ENCODE measurements around the gene DUSP16. TPM values are rescaled to one million over a fixed set of nuclear protein-coding genes. Genes with fewer than 3 reads are reported as not detected.

The DUSP16 gene
- total RNA-seq, 4 donors from 2014 or later, result 16.2 to 23.2 (median 19.1) TPM

GRCh38 chr12:12499909-12500604 lies 62.6 kb downstream of the DUSP16 start:
- 88 to 92% methylated on average over 5 of the region's 5 CpGs for WGBS, 2 donors
- peaks cover 0 to 3% (median 0%) of the 10 kb centered on the region in 3 donors for H3K36me3 ChIP-seq
- no peak overlapping the region for H3K4me3 ChIP-seq
- no peaks in the 10 kb centered on the region for H3K27me3 ChIP-seq
- no peaks in the 10 kb centered on the region for H3K9me3 ChIP-seq
- TF ChIP-seq POLR2A (IDR thresholded peaks at IDR 0.05) (no peak), EP300 (IDR thresholded peaks at IDR 0.05) (no peak), CTCF (IDR thresholded peaks at IDR 0.05) (no peak)
- H3K27ac ChIP-seq, result no peak overlapping the region
- H3K4me1 ChIP-seq, result peaks cover 0 to 23% (median 0%) of the 10 kb centered on the region in 4 donors
- DNase-seq (ENCODE audit: low spot score in 2 of 2), result no peak

GRCh38 chr12:12498210-12498609 lies 64.5 kb downstream of the DUSP16 start:
- no peaks in the 10 kb centered on the region for H3K9me3 ChIP-seq
- no peak overlapping the region for H3K4me3 ChIP-seq
- no peak overlapping the region for H3K27ac ChIP-seq
- 90 to 95% methylated on average over 4 of the region's 4 CpGs for WGBS, 2 donors
- DNase-seq (ENCODE audit: low spot score in 2 of 2), result no peak
- peaks cover 0 to 3% (median 2%) of the 10 kb centered on the region in 3 donors for H3K36me3 ChIP-seq
- TF ChIP-seq CTCF (IDR thresholded peaks at IDR 0.05) (no peak), EP300 (IDR thresholded peaks at IDR 0.05) (no peak), POLR2A (IDR thresholded peaks at IDR 0.05) (no peak)
- H3K27me3 ChIP-seq, result no peaks in the 10 kb centered on the region
- H3K4me1 ChIP-seq, result peaks cover 0 to 25% (median 0%) of the 10 kb centered on the region in 4 donors

- WGBS, 2 donors, result 93 to 100% methylated on average over 1 of the region's 1 CpG
- H3K27ac ChIP-seq, result peak overlapping the region in 1 of 4 donors; percentile 34
- peaks cover 0 to 10% (median 2%) of the 10 kb centered on the region in 3 donors for H3K36me3 ChIP-seq
- H3K4me1 ChIP-seq, result peaks cover 0 to 25% (median 0%) of the 10 kb centered on the region in 4 donors
- H3K9me3 ChIP-seq, result no peaks in the 10 kb centered on the region
- no peak overlapping the region for H3K4me3 ChIP-seq
- no peaks in the 10 kb centered on the region for H3K27me3 ChIP-seq
- TF ChIP-seq CTCF (IDR thresholded peaks at IDR 0.05) (no peak), EP300 (IDR thresholded peaks at IDR 0.05) (no peak), POLR2A (IDR thresholded peaks at IDR 0.05) (no peak)
- DNase-seq (ENCODE audit: low spot score in 2 of 2), result no peak
Observed at GRCh38 chr12:12495536-12495935, 67.1 kb downstream of the DUSP16 start.

- H3K9me3 ChIP-seq, result no peaks in the 10 kb centered on the region
- peaks cover 0 to 18% (median 2%) of the 10 kb centered on the region in 3 donors for H3K36me3 ChIP-seq
- H3K4me3 ChIP-seq, result no peak overlapping the region
- H3K27ac ChIP-seq, result no peak overlapping the region
- WGBS, 2 donors, result 91 to 93% methylated on average over 5 of the region's 5 CpGs
- DNase-seq (ENCODE audit: low spot score in 2 of 2), result no peak
- H3K27me3 ChIP-seq, result no peaks in the 10 kb centered on the region
- H3K4me1 ChIP-seq, result peaks cover 0 to 28% (median 0%) of the 10 kb centered on the region in 4 donors
- TF ChIP-seq CTCF (IDR thresholded peaks at IDR 0.05) (no peak), EP300 (IDR thresholded peaks at IDR 0.05) (no peak), POLR2A (IDR thresholded peaks at IDR 0.05) (no peak)
Observed at GRCh38 chr12:12492547-12492946, 70.1 kb downstream of the DUSP16 start.

GRCh38 chr12:12491606-12492005 lies 71.1 kb downstream of the DUSP16 start:
- H3K9me3 ChIP-seq, result no peaks in the 10 kb centered on the region
- peaks cover 0 to 29% (median 0%) of the 10 kb centered on the region in 4 donors for H3K4me1 ChIP-seq
- no peak for DNase-seq (ENCODE audit: low spot score in 2 of 2)
- no peaks in the 10 kb centered on the region for H3K27me3 ChIP-seq
- no peak for TF ChIP-seq EP300 (IDR thresholded peaks at IDR 0.05)
- TF ChIP-seq POLR2A (IDR thresholded peaks at IDR 0.05), result no peak
- no peak for TF ChIP-seq CTCF (IDR thresholded peaks at IDR 0.05)
- no peak overlapping the region for H3K4me3 ChIP-seq
- no peak overlapping the region for H3K27ac ChIP-seq
- H3K36me3 ChIP-seq, result peaks cover 0 to 18% (median 2%) of the 10 kb centered on the region in 3 donors

Measured in tibial nerve (tissue), 4 donors.